Measurements from ENCODE around the gene SLC26A9.
"Not testable (repeated sequence)": the region's sequence is repeated elsewhere in the genome, so short reads cannot be mapped to it uniquely, and the experiment has no call there.

SLC26A9 gene

DNA sequence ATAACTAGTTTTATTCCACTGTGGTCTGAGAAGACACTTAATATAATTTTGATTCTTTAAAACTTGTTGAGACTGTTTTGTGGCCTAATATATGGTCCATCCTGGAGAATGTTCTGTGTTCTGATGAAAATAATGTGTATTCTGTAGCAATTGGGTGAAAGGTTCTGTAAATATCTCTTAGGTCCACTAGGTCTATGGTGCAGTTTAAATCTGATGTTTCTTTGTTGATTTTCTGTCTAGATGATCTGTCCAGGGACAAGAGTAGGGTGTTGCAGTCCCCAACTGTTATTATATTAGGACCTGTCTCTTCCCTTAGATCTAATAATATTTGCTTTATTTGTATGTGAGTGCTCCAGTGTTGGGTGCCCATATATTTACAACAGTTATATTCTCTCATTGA, 59.5 kb downstream of the SLC26A9 start:
- DNase-seq = no peak

DNA sequence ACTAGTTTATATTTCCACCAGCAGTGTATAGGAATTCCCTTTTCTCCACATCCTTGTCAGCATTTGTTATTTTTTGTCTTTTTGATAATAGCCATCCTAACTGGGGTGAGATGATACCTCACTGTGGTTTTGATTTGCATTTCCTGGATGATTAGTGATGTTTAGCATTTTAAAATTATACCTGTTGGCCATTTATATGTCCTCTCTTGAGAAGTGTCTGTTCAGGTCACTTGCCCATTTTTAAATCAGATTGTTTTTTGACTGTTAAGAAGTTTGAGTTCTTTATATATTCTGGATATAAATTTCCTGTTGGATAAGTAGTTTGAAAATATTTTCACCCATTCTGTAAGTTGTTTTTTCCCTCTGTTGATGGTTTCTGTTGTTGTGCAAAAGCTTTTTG, 62.3 kb downstream of the SLC26A9 start:
- no peak for DNase-seq

DNA sequence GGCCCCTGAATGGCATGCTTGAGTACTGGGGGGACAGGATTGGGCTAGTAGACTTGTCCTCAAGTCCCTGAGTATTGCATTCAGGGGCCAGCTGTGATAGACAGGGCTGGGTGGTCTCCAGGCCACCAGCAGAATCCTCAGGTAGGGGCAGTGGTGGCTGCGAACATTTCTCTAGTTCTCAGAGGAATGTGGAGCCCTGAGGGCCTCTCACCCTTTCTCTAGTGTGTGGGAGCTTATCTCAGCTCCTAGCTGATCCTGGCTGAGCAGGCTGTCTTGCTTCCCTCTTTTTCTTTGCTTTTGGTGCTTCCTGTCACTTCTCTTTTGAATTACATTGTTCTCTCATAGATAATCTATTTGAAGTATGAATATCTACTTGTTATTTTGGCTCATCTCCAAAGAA, 63.3 kb downstream of the SLC26A9 start:
- DNase-seq = no peak

DNA sequence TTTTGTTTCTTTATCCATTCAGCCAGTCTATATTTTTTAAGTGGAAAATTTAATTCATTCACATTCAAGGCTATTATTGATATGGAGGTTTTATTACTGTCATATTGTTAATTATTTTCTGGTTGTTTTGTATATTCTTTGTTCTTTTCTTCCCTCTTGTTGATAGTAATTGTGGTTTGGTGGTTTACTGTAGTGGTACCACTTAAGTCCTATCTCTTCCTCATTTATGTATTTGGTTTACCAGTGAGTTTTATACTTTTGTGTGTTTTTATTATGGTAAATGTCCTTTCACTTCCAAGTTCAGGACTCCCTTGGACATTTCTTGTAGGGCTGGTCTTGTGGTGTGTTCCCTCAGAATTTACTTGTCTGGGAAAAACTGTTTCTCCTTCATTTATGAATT, 65.2 kb downstream of the SLC26A9 start:
- DNase-seq = no peak

DNA sequence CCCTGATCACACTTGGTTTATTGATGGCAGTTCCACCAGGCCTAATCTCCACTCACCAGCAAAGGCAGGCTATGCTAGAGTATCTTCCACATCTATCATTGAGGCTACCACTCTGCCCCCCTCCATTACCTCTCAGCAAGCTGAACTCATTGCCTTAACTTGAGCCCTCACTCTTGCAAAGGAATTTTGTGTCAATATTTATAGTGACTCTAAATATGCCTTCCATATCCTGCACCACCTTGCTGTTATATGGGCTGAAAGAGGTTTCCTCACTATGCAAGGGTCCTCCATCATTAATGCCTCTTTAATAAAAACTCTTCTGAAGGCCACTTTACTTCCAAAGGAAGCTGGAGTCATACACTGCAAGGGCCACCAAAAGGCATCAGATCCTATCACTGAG, 70.1 kb downstream of the SLC26A9 start:
- not testable (repeated sequence) for DNase-seq

DNA sequence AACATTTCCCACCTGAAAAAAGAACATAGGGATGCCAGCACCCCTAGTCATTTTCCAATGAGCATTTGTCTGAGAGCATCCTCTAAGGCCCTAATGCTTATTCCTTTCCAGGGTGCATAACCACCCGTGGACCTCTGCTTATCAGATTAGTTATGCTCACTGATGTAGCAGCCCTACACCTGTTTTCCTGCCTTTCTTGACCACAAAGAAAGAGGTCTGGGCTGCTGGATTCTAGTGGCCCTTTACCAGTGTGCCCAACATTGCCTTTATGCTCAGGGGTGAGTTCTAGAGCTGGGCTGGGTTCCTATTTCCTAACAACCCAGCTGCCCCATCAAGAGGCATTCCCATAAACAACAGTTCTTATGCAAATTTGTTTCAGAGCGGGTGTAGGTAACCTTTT, 73.0 kb downstream of the SLC26A9 start:
- DNase-seq = no peak

Data from NCI-H1436 (cell line).